HUES6 (cell line): Measurements from ENCODE around the gene TRAF7.
"Not testable (repeated sequence)": the region's sequence is repeated elsewhere in the genome, so short reads cannot be mapped to it uniquely, and the experiment has no call there.

Experiments
- H3K27ac ChIP-seq: 2 replicates; pipeline ENCODE4 v1.7.0; 2013; ENCODE audit warnings: low read depth, mild to moderate bottlenecking, low read length, inconsistent platforms
- H3K27me3 ChIP-seq: 2 replicates; pipeline ENCODE4 v1.6.1; 2013; ENCODE audit warnings: low read length; ENCODE audit not compliant: control insufficient read depth, insufficient read depth
- H3K36me3 ChIP-seq: 2 replicates; pipeline ENCODE4 v1.6.1; 2013; ENCODE audit warnings: low read length; ENCODE audit not compliant: control insufficient read depth, insufficient read depth
- H3K4me1 ChIP-seq: 2 replicates; pipeline ENCODE4 v1.6.1; 2013; ENCODE audit warnings: low read length; ENCODE audit not compliant: control insufficient read depth, insufficient read depth
- H3K4me3 ChIP-seq: 2 replicates; pipeline ENCODE4 v1.5.1; 2013; ENCODE audit warnings: low read depth, low read length
- H3K9ac ChIP-seq: one replicate; pipeline ENCODE4 v1.6.1; 2013; ENCODE audit warnings: mild to moderate bottlenecking, low read length
- H3K9me3 ChIP-seq: 2 replicates; pipeline ENCODE4 v1.6.1; 2013; ENCODE audit warnings: low read depth, low read length; ENCODE audit not compliant: control insufficient read depth, insufficient read depth

Gene TRAF7

DNA sequence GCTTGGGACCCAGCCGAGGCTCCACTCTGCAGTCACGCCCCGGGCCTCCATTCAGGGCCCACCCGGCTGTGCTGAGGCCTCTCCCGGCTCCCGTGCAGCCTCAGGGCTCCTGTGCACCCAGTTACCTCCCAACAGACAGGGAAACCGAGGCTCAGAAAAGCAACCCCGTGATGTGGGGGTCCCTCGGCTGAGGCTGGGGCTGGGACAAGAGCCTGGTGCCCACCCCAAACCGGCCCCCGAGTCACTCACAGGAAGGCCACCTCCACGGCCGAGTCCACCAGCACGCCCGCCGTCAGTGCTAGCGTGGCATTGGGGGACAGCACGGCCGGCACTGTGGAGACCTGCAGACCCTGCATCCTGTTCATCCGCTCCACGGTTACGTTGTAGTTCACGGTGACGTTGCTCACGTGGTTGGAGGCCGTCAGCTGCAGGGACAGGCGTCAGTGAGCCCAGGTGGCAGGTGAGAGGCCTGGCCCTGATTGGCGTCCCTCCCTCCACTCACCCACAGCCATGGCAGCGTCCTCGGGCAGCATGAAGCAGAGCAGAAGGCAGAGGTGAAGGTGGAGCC is 43.0 kb upstream of the TRAF7 start:
- H3K4me3 ChIP-seq, H3K4me1 ChIP-seq, H3K9ac ChIP-seq, H3K27me3 ChIP-seq, H3K27ac ChIP-seq, H3K9me3 ChIP-seq: not testable (repeated sequence)
- peaks cover 34% of the 10 kb centered on the region for H3K36me3 ChIP-seq

- not testable (repeated sequence) for H3K27ac ChIP-seq, H3K4me3 ChIP-seq, H3K27me3 ChIP-seq, H3K9ac ChIP-seq, H3K9me3 ChIP-seq, H3K4me1 ChIP-seq
- H3K36me3 ChIP-seq: peaks cover 23% of the 10 kb centered on the region
Observed at GRCh38 chr16:2114225-2114624, 41.4 kb upstream of the TRAF7 start.

GRCh38 chr16:2114885-2115590 is 40.5 kb upstream of the TRAF7 start:
- H3K27me3 ChIP-seq, H3K9ac ChIP-seq, H3K27ac ChIP-seq, H3K9me3 ChIP-seq, H3K4me3 ChIP-seq, H3K4me1 ChIP-seq: not testable (repeated sequence)
- H3K36me3 ChIP-seq: peaks cover 19% of the 10 kb centered on the region

- Histone ChIP-seq H3K4me3 (no peak overlapping the region), H3K27ac (no peak overlapping the region), H3K9ac (no peak overlapping the region), H3K27me3 (no peaks in the 10 kb centered on the region), H3K9me3 (no peaks in the 10 kb centered on the region), H3K4me1 (no peaks in the 10 kb centered on the region), H3K36me3 (peaks cover 15% of the 10 kb centered on the region)
Observed at GRCh38 chr16:2115591-2115973, 40.0 kb upstream of the TRAF7 start.

DNA sequence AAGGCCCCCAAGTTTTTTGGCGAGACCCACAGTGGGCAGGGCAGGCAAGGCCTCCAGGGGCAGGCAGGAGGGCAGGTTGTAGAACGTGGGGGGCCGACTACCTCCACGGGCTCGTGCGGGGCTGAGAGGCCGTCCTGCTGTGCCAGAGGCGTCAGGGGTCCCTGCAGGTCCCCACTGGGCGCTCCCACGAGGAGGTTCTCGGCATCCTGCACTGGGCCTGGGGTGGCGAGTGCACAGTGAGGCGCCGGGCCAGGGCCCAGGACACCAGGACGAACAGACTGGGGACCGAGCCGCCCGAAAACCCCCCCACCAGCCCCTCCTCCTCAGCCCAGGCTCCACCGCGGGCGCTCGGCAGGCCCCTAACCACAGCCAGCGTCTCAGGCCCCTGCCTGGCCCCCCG is 39.2 kb upstream of the TRAF7 start:
- not testable (repeated sequence) for H3K36me3 ChIP-seq, H3K27ac ChIP-seq, H3K4me3 ChIP-seq, H3K27me3 ChIP-seq, H3K4me1 ChIP-seq, H3K9me3 ChIP-seq, H3K9ac ChIP-seq

DNA sequence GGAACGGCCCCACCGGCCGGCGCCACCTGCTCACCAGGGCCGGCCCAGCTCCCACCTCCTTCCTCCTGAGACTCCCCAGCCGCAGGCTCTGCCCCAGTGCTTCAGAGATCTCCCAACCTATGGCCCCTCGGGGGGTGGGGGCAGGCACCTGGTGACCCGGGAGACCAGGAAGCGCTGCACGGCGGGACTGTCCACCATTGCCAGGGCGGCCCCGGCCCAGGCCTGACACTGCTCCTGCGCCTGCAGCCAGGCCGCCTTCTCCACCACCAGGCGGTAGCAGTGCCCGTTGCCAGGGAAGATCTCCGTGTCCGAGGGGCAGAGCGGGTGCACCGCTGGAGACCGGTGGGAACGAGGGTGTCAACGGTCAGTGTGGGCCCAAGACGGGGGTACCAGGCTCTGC is 38.2 kb upstream of the TRAF7 start:
- not testable (repeated sequence) for H3K4me3 ChIP-seq, H3K27me3 ChIP-seq, H3K9me3 ChIP-seq, H3K36me3 ChIP-seq, H3K4me1 ChIP-seq, H3K27ac ChIP-seq, H3K9ac ChIP-seq

GRCh38 chr16:2117960-2118722 is 37.4 kb upstream of the TRAF7 start:
- not testable (repeated sequence) for H3K9me3 ChIP-seq, H3K9ac ChIP-seq, H3K4me3 ChIP-seq, H3K27me3 ChIP-seq, H3K27ac ChIP-seq, H3K4me1 ChIP-seq, H3K36me3 ChIP-seq

GRCh38 chr16:2121325-2121724 is 34.3 kb upstream of the TRAF7 start:
- peaks cover 16% of the 10 kb centered on the region for H3K4me1 ChIP-seq
- H3K9ac ChIP-seq, H3K27ac ChIP-seq, H3K9me3 ChIP-seq, H3K36me3 ChIP-seq, H3K4me3 ChIP-seq, H3K27me3 ChIP-seq: not testable (repeated sequence)

- Histone ChIP-seq H3K36me3 (no peaks in the 10 kb centered on the region), H3K27me3 (no peaks in the 10 kb centered on the region), H3K9ac (no peak overlapping the region), H3K27ac (no peak overlapping the region), H3K4me3 (no peak overlapping the region), H3K4me1 (peaks cover 22% of the 10 kb centered on the region), H3K9me3 (no peaks in the 10 kb centered on the region)
Observed at GRCh38 chr16:2121853-2122252, 33.7 kb upstream of the TRAF7 start.

GRCh38 chr16:2122429-2122828 is 33.2 kb upstream of the TRAF7 start:
- Histone ChIP-seq H3K4me3 (no peak overlapping the region), H3K4me1 (peaks cover 27% of the 10 kb centered on the region), H3K9ac (no peak overlapping the region), H3K27ac (no peak overlapping the region), H3K9me3 (no peaks in the 10 kb centered on the region), H3K27me3 (no peaks in the 10 kb centered on the region), H3K36me3 (no peaks in the 10 kb centered on the region)

GRCh38 chr16:2122934-2123683 is 32.5 kb upstream of the TRAF7 start:
- not testable (repeated sequence) for H3K27ac ChIP-seq, H3K9ac ChIP-seq

More at GRCh38 chr16:2122934-2123683, 32.5 kb upstream of the TRAF7 start:
- not testable (repeated sequence) for H3K4me3 ChIP-seq, H3K27me3 ChIP-seq, H3K36me3 ChIP-seq, H3K9me3 ChIP-seq
- H3K4me1 ChIP-seq: peaks cover 29% of the 10 kb centered on the region
